ENCODE measurements around the gene DIAPH2. TPM values are rescaled to one million over a fixed set of nuclear protein-coding genes. Genes with fewer than 3 reads are reported as not detected.

The DIAPH2 gene
- total RNA-seq, 1 donor from 2014 or later: 32.9 TPM

DNA sequence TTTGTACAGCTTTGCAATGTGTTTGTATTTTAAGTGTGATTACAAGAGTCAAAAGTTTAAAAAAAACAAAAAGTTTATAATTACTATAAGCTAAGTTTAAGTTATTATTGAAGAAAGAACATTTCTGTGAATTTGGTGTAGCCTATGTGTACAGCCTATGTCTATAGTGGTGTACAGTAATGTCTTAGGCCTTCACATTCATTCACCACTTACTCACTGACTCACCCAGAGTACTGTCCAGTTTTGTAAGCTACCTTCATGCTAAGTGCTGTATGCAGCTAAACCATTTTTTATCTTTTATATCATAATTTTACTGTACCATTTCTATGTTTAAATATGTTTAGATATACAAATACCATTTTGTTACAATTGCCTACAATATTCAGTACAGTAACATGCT, 381.3 kb downstream of the DIAPH2 start:
- intact Hi-C loops (cut with DNase I): no loop called here
- Histone ChIP-seq H3K4me1 (no peaks in the 10 kb centered on the region), H3K27ac (no peak overlapping the region), H3K27me3 (no peaks in the 10 kb centered on the region), H3K36me3 (no peaks in the 10 kb centered on the region), H3K4me3 (no peak overlapping the region), H3K9me3 (no peaks in the 10 kb centered on the region)
- DNase-seq (no peak), ATAC-seq (no peak)
- no peak for TF ChIP-seq CTCF (IDR thresholded peaks at IDR 0.05)

GRCh38 chrX:97066381-97066780, 381.7 kb downstream of the DIAPH2 start:
- Histone ChIP-seq H3K27me3 (no peaks in the 10 kb centered on the region), H3K27ac (no peak overlapping the region), H3K4me1 (no peaks in the 10 kb centered on the region), H3K9me3 (no peaks in the 10 kb centered on the region), H3K4me3 (no peak overlapping the region), H3K36me3 (no peaks in the 10 kb centered on the region)
- no peak for TF ChIP-seq CTCF (IDR thresholded peaks at IDR 0.05)
- no peak for DNase-seq
- intact Hi-C loops (cut with DNase I): no loop called here
- no peak for ATAC-seq

DNA sequence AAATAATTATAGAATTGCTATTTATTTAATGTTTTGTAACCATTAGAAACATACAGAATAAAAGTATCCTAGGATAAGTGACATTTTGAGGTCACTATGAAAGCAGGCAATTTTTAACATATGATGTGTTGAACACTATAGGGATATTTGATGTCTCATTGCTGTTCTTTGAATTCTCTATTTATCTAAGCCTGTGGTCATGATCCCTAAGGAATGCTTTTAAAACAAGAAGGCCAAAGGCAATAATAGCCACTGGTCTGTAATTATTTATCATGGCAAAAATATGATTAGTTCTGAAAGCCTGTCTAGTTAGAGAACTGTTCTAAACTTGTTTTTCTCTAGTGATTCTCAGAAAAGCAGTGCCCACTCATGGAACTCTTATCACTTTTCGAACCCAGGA, 385.7 kb downstream of the DIAPH2 start:
- H3K9me3 ChIP-seq: no peaks in the 10 kb centered on the region
- no peaks in the 10 kb centered on the region for H3K27me3 ChIP-seq
- no peak overlapping the region for H3K27ac ChIP-seq
- DNase-seq: no peak
- H3K36me3 ChIP-seq: no peaks in the 10 kb centered on the region
- intact Hi-C loops (cut with DNase I): no loop called here
- no peak for ATAC-seq
- H3K4me1 ChIP-seq: no peaks in the 10 kb centered on the region
- TF ChIP-seq CTCF (IDR thresholded peaks at IDR 0.05): no peak
- no peak overlapping the region for H3K4me3 ChIP-seq

GRCh38 chrX:97074400-97074799, 389.8 kb downstream of the DIAPH2 start:
- Histone ChIP-seq H3K27me3 (no peaks in the 10 kb centered on the region), H3K36me3 (no peaks in the 10 kb centered on the region), H3K27ac (no peak overlapping the region), H3K4me1 (no peaks in the 10 kb centered on the region), H3K9me3 (no peaks in the 10 kb centered on the region), H3K4me3 (no peak overlapping the region)
- TF ChIP-seq CTCF (IDR thresholded peaks at IDR 0.05): no peak
- intact Hi-C loops (cut with DNase I): no loop called here
- ATAC-seq: no peak
- no peak for DNase-seq

GRCh38 chrX:97089116-97089515, 404.5 kb downstream of the DIAPH2 start:
- H3K27me3 ChIP-seq: no peaks in the 10 kb centered on the region
- no peaks in the 10 kb centered on the region for H3K36me3 ChIP-seq
- no peak for TF ChIP-seq CTCF (IDR thresholded peaks at IDR 0.05)
- H3K4me3 ChIP-seq: no peak overlapping the region
- H3K9me3 ChIP-seq: no peaks in the 10 kb centered on the region
- H3K27ac ChIP-seq: no peak overlapping the region
- no peak for DNase-seq
- ATAC-seq: no peak
- no peaks in the 10 kb centered on the region for H3K4me1 ChIP-seq
- intact Hi-C loops (cut with DNase I): no loop called here

- Histone ChIP-seq H3K36me3 (no peaks in the 10 kb centered on the region), H3K27me3 (no peaks in the 10 kb centered on the region), H3K4me3 (no peak overlapping the region), H3K9me3 (no peaks in the 10 kb centered on the region), H3K27ac (no peak overlapping the region), H3K4me1 (no peaks in the 10 kb centered on the region)
- no peak for DNase-seq
- no peak for TF ChIP-seq CTCF (IDR thresholded peaks at IDR 0.05)
- ATAC-seq: no peak
- intact Hi-C loops (cut with DNase I): no loop called here
Observed at GRCh38 chrX:97096385-97096784, 411.7 kb downstream of the DIAPH2 start.
